ENCODE measurements around the gene ANKK1.

DNA sequence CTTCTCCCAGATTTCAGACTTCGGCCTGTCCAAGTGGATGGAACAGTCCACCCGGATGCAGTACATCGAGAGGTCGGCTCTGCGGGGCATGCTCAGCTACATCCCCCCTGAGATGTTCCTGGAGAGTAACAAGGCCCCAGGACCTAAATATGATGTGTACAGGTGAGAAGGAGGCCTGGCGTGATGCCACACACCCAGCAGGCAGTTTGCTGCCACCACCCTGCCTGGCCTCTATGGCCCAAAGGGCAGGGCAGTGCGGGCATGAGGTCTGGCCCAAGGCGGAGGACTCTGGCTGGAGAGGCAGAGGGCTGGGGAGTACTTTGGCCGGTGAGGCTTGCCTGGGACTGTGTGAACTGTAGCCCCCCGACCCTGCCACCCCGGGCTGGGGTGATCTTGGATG lies 7.3 kb downstream of the ANKK1 start:
- TF ChIP-seq, protein P1, sequence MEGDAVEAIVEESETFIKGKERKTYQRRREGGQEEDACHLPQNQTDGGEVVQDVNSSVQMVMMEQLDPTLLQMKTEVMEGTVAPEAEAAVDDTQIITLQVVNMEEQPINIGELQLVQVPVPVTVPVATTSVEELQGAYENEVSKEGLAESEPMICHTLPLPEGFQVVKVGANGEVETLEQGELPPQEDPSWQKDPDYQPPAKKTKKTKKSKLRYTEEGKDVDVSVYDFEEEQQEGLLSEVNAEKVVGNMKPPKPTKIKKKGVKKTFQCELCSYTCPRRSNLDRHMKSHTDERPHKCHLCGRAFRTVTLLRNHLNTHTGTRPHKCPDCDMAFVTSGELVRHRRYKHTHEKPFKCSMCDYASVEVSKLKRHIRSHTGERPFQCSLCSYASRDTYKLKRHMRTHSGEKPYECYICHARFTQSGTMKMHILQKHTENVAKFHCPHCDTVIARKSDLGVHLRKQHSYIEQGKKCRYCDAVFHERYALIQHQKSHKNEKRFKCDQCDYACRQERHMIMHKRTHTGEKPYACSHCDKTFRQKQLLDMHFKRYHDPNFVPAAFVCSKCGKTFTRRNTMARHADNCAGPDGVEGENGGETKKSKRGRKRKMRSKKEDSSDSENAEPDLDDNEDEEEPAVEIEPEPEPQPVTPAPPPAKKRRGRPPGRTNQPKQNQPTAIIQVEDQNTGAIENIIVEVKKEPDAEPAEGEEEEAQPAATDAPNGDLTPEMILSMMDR (IDR thresholded peaks at IDR 0.05), result no peak
- TF ChIP-seq POLR2AphosphoS5 (IDR thresholded peaks at IDR 0.05; ENCODE audit: insufficient read depth in 1 of 2, low read depth in 1 of 2) (no peak), POLR2A (IDR thresholded peaks at IDR 0.05) (no peak)

All from vagina (tissue), 2 donors.